Transverse colon (tissue), 4 donors: Measurements from ENCODE around the gene PLXNA2. TPM values are rescaled to one million over a fixed set of nuclear protein-coding genes. Genes with fewer than 3 reads are reported as not detected.

Experiments
- DNase-seq: peaks from one replicate; pipeline ENCODE4 v3.0.0-alpha.2; 2019
- H3K27ac ChIP-seq, 4 donors: fragments of 200-600 bp; sonication (generic); 2 replicates each; pipeline ENCODE4 v1.5.1; 2016 to 2018; ENCODE audit warnings: inconsistent platforms in 4 of 4
- H3K27me3 ChIP-seq: fragments of 200-600 bp; sonication (generic); 2 replicates; pipeline ENCODE4 v1.5.1; 2017; ENCODE audit warnings: inconsistent platforms
- H3K36me3 ChIP-seq, 4 donors: fragments of 200-600 bp; sonication (generic); 2 replicates each; pipeline ENCODE4 v1.5.1; 2017 to 2019; ENCODE audit warnings: inconsistent platforms in 4 of 4
- H3K4me1 ChIP-seq, 4 donors: fragments of 200-600 bp; sonication (generic); 2 replicates each; pipeline ENCODE4 v1.5.1; 2017 to 2020; ENCODE audit warnings: inconsistent platforms in 4 of 4
- H3K4me3 ChIP-seq, 4 donors: fragments of 200-600 bp; sonication (generic); 1 replicate in 1 of 4; 2 replicates in 3 of 4; pipeline versions ENCODE4 v1.5.1 to v1.6.1; 2017 to 2019; ENCODE audit warnings: inconsistent platforms in 4 of 4
- H3K9me3 ChIP-seq, 2 donors: fragments of 200-600 bp; sonication (generic); 2 replicates each; pipeline ENCODE4 v1.5.1; 2017 to 2019; ENCODE audit warnings: inconsistent platforms in 2 of 2
- CTCF ChIP-seq, 5 experiments: fragments of 200-600 bp in 3 of 5; fragments of 450-650 bp in 2 of 5; sonication (generic) in 3 of 5; IDR thresholded peaks; 1 replicate in 2 of 5; 2 replicates in 3 of 5; pipeline ENCODE4 v1.5.1; 2016 to 2017; ENCODE audit warnings: antibody characterized with exemption in 5 of 5, inconsistent platforms in 3 of 5, mild to moderate bottlenecking in 2 of 5, moderate library complexity in 1 of 5
- EP300 ChIP-seq: sonication (generic); formaldehyde crosslinking; IDR thresholded peaks from one replicate; pipeline ENCODE4 v1.6.1; 2017; ENCODE audit warnings: antibody characterized with exemption, low read depth
- POLR2A ChIP-seq: fragments of 450-650 bp; IDR thresholded peaks from one replicate; pipeline ENCODE4 v1.6.1; 2016; ENCODE audit warnings: antibody characterized with exemption, mild to moderate bottlenecking, moderate library complexity
- POLR2AphosphoS5 ChIP-seq, 3 donors: sonication (generic); formaldehyde crosslinking; IDR thresholded peaks; one replicate each; pipeline ENCODE4 v1.6.1; 2016; ENCODE audit warnings: antibody characterized with exemption in 3 of 3
- WGBS, 2 donors: methylation state at CpG; one replicate each; pipeline ENCODE4 v1.1.5; 2018; ENCODE audit warnings: low coverage in 1 of 2; 5-methylcytosine and 5-hydroxymethylcytosine counted together
- in situ Hi-C, 4 donors: fragments of 200-750 bp; cut with MboI; loops; one replicate each; pipeline versions ENCODE4 v1.15.0 to v1.15.1; 2017; ENCODE audit warnings: low sequenced_read_pairs in 3 of 4, low pct_ligation_motif_present in 1 of 4, low pct_unique_long_range_greater_than_20kb in 1 of 4
- intact Hi-C: fragments of 100-400 bp; cut with DNase I; formaldehyde crosslinking; loops from one replicate; pipeline ENCODE4 v1.15.1; 2023; ENCODE audit warnings: low total_unique reads
- total RNA-seq, 4 donors: library from RNA; depleted of rRNA; stranded (reverse); fragments of >200 nt; gene quantifications; one replicate each; pipeline ENCODE4 v1.1.0, GENCODE V29; 2016

Gene PLXNA2
- total RNA-seq, 4 donors from 2014 or later: 77.4 to 140 (median 85.5) TPM

DNA sequence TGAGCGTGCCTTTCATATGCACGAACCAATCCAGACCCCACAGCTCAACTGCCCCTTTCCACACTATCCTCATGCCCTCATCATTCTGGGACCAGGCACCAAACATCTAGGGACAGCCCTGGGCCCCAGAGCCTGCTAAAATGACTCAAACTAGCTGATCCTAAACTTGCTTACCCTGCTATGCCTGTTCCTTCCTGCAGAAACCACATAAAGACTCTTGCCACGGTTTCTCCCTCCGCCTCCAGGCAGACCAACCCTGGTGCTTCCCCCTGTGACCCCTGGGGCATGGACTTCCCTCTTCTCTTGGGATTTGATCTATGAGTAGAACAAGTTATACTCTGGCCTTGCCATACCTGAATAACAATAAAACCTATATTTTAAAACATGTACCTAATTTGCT lies 195.3 kb downstream of the PLXNA2 start:
- no peak for DNase-seq
- in situ Hi-C loops: no loop called here
- Histone ChIP-seq H3K9me3 (no peaks in the 10 kb centered on the region), H3K4me3 (no peak overlapping the region), H3K4me1 (peaks cover 0 to 33% (median 7%) of the 10 kb centered on the region in 4 donors), H3K36me3 (peaks cover 0 to 10% (median 3%) of the 10 kb centered on the region in 4 donors), H3K27me3 (no peaks in the 10 kb centered on the region), H3K27ac (peak overlapping the region in 3 of 4 donors; percentile 65 to 70 (median 70))
- WGBS, 2 donors: 80 to 81% methylated on average over 2 to 4 of the region's 4 CpGs
- intact Hi-C loops: no loop called here
- TF ChIP-seq POLR2AphosphoS5 (IDR thresholded peaks at IDR 0.05): no peak
- no peak for TF ChIP-seq CTCF (IDR thresholded peaks at IDR 0.05)
- no peak for TF ChIP-seq EP300
- TF ChIP-seq POLR2A: no peak

DNA sequence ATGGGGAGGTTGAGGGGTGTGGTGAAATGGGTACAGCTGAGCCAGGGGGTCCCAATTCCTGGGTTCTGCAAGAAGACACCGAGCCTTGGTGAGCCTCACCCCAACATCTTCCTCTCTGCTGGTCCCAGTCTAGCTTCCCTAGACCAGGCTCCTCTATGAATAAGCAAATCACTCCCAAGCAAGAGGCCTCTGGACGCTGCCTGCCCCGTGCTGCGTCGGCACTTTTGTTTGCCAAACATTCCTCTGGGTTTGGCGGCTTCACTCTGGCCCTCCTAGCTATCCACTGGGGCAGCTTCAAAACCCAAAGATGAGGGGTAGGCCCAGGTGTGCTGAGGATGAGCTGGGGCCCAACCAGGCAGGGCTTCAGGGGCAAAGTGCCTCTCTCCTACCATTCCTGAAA lies 196.2 kb downstream of the PLXNA2 start:
- H3K9me3 ChIP-seq: no peaks in the 10 kb centered on the region
- 46 to 60% methylated on average over 3 to 6 of the region's 6 CpGs for WGBS, 2 donors
- H3K27me3 ChIP-seq: no peaks in the 10 kb centered on the region
- intact Hi-C loops (no loop called here), in situ Hi-C loops (no loop called here)
- peak overlapping the region; percentile 64 to 70 (median 68) for H3K27ac ChIP-seq
- DNase-seq: no peak
- H3K4me1 ChIP-seq: peaks cover 0 to 33% (median 7%) of the 10 kb centered on the region in 4 donors
- H3K36me3 ChIP-seq: peaks cover 0 to 14% (median 7%) of the 10 kb centered on the region in 4 donors
- TF ChIP-seq POLR2AphosphoS5 (IDR thresholded peaks at IDR 0.05) (no peak), CTCF (IDR thresholded peaks at IDR 0.05) (no peak), POLR2A (no peak), EP300 (no peak)
- no peak overlapping the region for H3K4me3 ChIP-seq

DNA sequence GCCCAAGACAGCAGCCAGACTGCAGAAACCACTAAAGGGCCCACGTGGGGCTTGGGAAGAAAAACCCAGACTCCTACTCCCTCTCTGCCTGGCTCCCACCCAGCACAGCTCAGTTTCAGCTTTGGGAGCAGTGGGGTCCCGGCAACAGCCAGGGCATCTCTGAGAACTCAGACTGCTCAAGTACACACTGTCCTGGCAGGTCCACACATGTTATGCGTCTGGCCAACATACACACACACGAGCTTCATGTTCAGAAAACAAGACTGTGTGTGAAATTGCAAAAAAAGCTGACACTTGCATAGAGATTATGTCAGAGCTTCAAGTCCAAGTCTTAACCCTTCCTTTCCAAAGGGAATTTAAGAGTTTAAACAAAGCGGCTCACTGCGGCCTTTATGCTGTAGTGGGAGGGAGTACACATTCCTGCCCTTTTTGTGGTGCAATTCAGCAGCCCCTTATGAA lies 196.7 kb downstream of the PLXNA2 start:
- H3K4me1 ChIP-seq: peaks cover 0 to 33% (median 7%) of the 10 kb centered on the region in 4 donors
- H3K4me3 ChIP-seq: no peak overlapping the region
- 71% methylated on average over 6 of the region's 6 CpGs; no CpG with 5 or more reads in 1 of the 2 donors for WGBS, 2 donors
- no peaks in the 10 kb centered on the region for H3K27me3 ChIP-seq
- intact Hi-C loops: no loop called here
- H3K27ac ChIP-seq: peak overlapping the region; percentile 64 to 70 (median 68)
- in situ Hi-C loops: no loop called here
- DNase-seq: peak; percentile 61
- no peaks in the 10 kb centered on the region for H3K9me3 ChIP-seq
- H3K36me3 ChIP-seq: peaks cover 0 to 15% (median 7%) of the 10 kb centered on the region in 4 donors
- TF ChIP-seq CTCF (IDR thresholded peaks at IDR 0.05) (no peak), POLR2AphosphoS5 (IDR thresholded peaks at IDR 0.05) (peak in 2 of 3 donors; percentile 59 to 64), EP300 (no peak), POLR2A (no peak)

DNA sequence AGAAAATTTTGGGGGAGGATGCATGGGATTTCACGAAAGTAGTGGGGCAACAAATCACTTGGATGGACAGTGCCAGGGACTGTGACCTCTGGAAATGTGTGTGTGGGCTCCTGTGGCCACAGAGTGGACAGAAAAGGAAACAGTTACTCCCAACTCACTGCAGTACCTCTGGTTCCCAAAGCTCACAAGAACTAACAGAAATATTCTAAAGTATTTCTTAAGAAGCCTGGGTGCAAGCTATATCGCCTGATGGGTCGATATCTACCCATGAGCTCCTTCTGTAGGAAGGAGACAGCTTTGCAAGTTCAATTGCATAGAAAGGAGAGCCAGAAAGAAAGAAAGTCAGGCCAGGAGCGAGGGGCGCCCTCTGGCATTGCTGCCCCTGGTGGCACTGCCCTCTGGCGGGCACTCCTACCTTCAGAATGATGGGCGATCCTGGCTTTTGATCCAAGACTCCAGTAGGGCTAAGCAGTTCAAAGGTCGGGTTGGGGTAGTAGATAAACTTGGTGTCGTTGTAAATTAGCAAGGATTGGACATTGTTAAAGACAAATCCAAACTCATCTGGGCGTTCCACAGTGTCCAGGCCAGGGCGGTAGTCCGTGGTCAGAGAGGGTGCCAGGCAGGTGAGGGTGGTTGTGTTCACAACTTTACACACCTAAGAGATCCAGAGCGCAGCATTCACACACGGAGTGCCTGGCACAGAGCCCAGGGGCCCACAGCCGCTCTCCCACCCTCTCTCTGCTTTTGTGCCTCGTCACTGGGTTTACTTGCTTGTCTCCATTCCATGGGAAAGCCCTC lies 198.5 kb downstream of the PLXNA2 start:
- Histone ChIP-seq H3K36me3 (peaks cover 0 to 25% (median 7%) of the 10 kb centered on the region in 4 donors), H3K4me3 (no peak overlapping the region), H3K9me3 (no peaks in the 10 kb centered on the region), H3K27me3 (no peaks in the 10 kb centered on the region), H3K4me1 (peaks cover 0 to 33% (median 7%) of the 10 kb centered on the region in 4 donors), H3K27ac (peak overlapping the region in 1 of 4 donors; percentile 18)
- intact Hi-C loops: no loop called here
- TF ChIP-seq POLR2AphosphoS5 (IDR thresholded peaks at IDR 0.05) (no peak), CTCF (IDR thresholded peaks at IDR 0.05) (peak in 3 of 5 experiments; percentile 36 to 40 (median 36)), POLR2A (no peak)
- in situ Hi-C loops: no loop called here
- no peak for DNase-seq
- 61 to 75% methylated on average over 3 to 16 of the region's 16 CpGs for WGBS, 2 donors
